Measurements from ENCODE around the gene MIDN. TPM values are rescaled to one million over a fixed set of nuclear protein-coding genes. Genes with fewer than 3 reads are reported as not detected.

MIDN gene
- total RNA-seq, 6 donors from 2014 or later = 33.5 to 176 (median 75.9) TPM

- ATAC-seq (ENCODE audit: low FRiP score in 2 of 2) = no peak
- Histone ChIP-seq H3K36me3 (peaks cover 13 to 26% (median 18%) of the 10 kb centered on the region in 4 donors), H3K27ac (peak overlapping the region in 2 of 4 donors; percentile 55 to 100), H3K4me1 (peaks cover 72 to 89% (median 79%) of the 10 kb centered on the region in 4 donors), H3K9me3 (no peaks in the 10 kb centered on the region), H3K27me3 (no peaks in the 10 kb centered on the region), H3K4me3 (peak overlapping the region in 2 of 4 donors; percentile 51 to 60)
- DNase-seq = peak in 1 of 2 donors; percentile 85
- 18 to 40% methylated on average over 9 to 24 of the region's 35 CpGs for WGBS, 2 donors
- TF ChIP-seq POLR2AphosphoS5 (IDR thresholded peaks at IDR 0.05) (no peak), EP300 (IDR thresholded peaks at IDR 0.05) (no peak), CTCF (IDR thresholded peaks at IDR 0.05) (no peak), POLR2A (IDR thresholded peaks at IDR 0.05) (no peak)
Measured at GRCh38 chr19:1267477-1268225, 19.3 kb downstream of the MIDN start.

GRCh38 chr19:1268226-1269064 lies 20.1 kb downstream of the MIDN start:
- Histone ChIP-seq H3K27me3 (no peaks in the 10 kb centered on the region), H3K27ac (peak overlapping the region; percentile 55 to 100 (median 99)), H3K4me3 (peak overlapping the region in 3 of 4 donors; percentile 65 to 89 (median 80)), H3K9me3 (no peaks in the 10 kb centered on the region), H3K36me3 (peaks cover 21 to 34% (median 26%) of the 10 kb centered on the region in 4 donors), H3K4me1 (peaks cover 73 to 89% (median 80%) of the 10 kb centered on the region in 4 donors)
- TF ChIP-seq POLR2AphosphoS5 (IDR thresholded peaks at IDR 0.05) (no peak), POLR2A (IDR thresholded peaks at IDR 0.05) (no peak), EP300 (IDR thresholded peaks at IDR 0.05) (no peak), CTCF (IDR thresholded peaks at IDR 0.05) (no peak)
- WGBS, 2 donors = 54 to 59% methylated on average over 30 to 40 of the region's 40 CpGs
- DNase-seq (peak in 1 of 2 donors; percentile 87), ATAC-seq (ENCODE audit: low FRiP score in 2 of 2) (no peak)

GRCh38 chr19:1269065-1269477 lies 20.7 kb downstream of the MIDN start, which contains the start of gene CIRBP:
Gene CIRBP, plus strand, starts transcription at chr19:1269332. Its CDS starts 1,602 bp downstream, at chr19:1270934.
- no peaks in the 10 kb centered on the region for H3K9me3 ChIP-seq
- TF ChIP-seq CTCF (IDR thresholded peaks at IDR 0.05) (peak in 2 of 6 experiments; percentile 34 to 40), POLR2A (IDR thresholded peaks at IDR 0.05) (peak; percentile 96 to 100 (median 98)), POLR2AphosphoS5 (IDR thresholded peaks at IDR 0.05) (peak; percentile 98 to 100), EP300 (IDR thresholded peaks at IDR 0.05) (peak in 1 of 4 donors; percentile 63)
- peaks cover 79 to 92% (median 84%) of the 10 kb centered on the region in 4 donors for H3K4me1 ChIP-seq
- H3K27me3 ChIP-seq = no peaks in the 10 kb centered on the region
- H3K27ac ChIP-seq = peak within 1 kb of the TSS; percentile 94 to 100 (median 99)
- WGBS, 2 donors = 1% methylated on average over 40 of the region's 50 CpGs; no CpG with 5 or more reads in 1 of the 2 donors
- peak within 1 kb of the TSS; percentile 65 to 89 (median 75) for H3K4me3 ChIP-seq
- DNase-seq = peak; percentile 100
- peaks cover 25 to 40% (median 32%) of the 10 kb centered on the region in 4 donors for H3K36me3 ChIP-seq
- ATAC-seq (ENCODE audit: low FRiP score in 2 of 2) = peak; percentile 84 to 92

- Histone ChIP-seq H3K9me3 (no peaks in the 10 kb centered on the region), H3K27me3 (no peaks in the 10 kb centered on the region), H3K27ac (peak overlapping the region; percentile 94 to 100 (median 99)), H3K36me3 (peaks cover 30 to 46% (median 38%) of the 10 kb centered on the region in 4 donors), H3K4me1 (peaks cover 85 to 93% (median 88%) of the 10 kb centered on the region in 4 donors), H3K4me3 (peak overlapping the region; percentile 65 to 89 (median 75))
- peak in 3 of 4 donors; percentile 9 to 42 (median 26) for TF ChIP-seq EP300 (IDR thresholded peaks at IDR 0.05)
- peak in 1 of 6 experiments; percentile 21 for TF ChIP-seq CTCF (IDR thresholded peaks at IDR 0.05)
- no peak for TF ChIP-seq POLR2A (IDR thresholded peaks at IDR 0.05)
- peak; percentile 7 to 75 for TF ChIP-seq POLR2AphosphoS5 (IDR thresholded peaks at IDR 0.05)
- ATAC-seq (ENCODE audit: low FRiP score in 2 of 2) = peak in 1 of 2 donors; percentile 53
- 2 to 3% methylated on average over 12 to 13 of the region's 64 CpGs for WGBS, 2 donors
- peak; percentile 86 to 97 for DNase-seq
Measured at GRCh38 chr19:1269478-1270212, 21.3 kb downstream of the MIDN start.

All from upper lobe of left lung (tissue), 6 donors.